Measurements from ENCODE around the gene FAM124A. TPM values are rescaled to one million over a fixed set of nuclear protein-coding genes. Genes with fewer than 3 reads are reported as not detected.

The FAM124A gene
- total RNA-seq, 2 donors from 2014 or later = 49.7 to 56.6 TPM

GRCh38 chr13:51212758-51213157 is 9.4 kb upstream of the FAM124A start:
- no peak overlapping the region for H3K4me3 Mint-ChIP-seq
- Histone ChIP-seq H3K27ac (ENCODE audit: low read depth, low read length) (no peak overlapping the region), H3K4me3 (ENCODE audit: low read length) (no peak overlapping the region), H3K36me3 (ENCODE audit: control insufficient read depth, insufficient read depth, low read length) (no peaks in the 10 kb centered on the region), H3K4me1 (ENCODE audit: control insufficient read depth, insufficient read depth, low read length) (no peaks in the 10 kb centered on the region), H3K9ac (ENCODE audit: extremely low read depth, low read length, poor library complexity, severe bottlenecking) (no peak overlapping the region), H3K27me3 (ENCODE audit: control insufficient read depth, insufficient read depth, low read length, poor library complexity, severe bottlenecking) (no peaks in the 10 kb centered on the region), H3K9me3 (ENCODE audit: control insufficient read depth, low read length) (no peaks in the 10 kb centered on the region)
- DNase-seq = no peak
- H3K27me3 Mint-ChIP-seq (ENCODE audit: insufficient read depth) = peaks cover 20% of the 10 kb centered on the region
- TF ChIP-seq CTCF (conservative IDR thresholded peaks at IDR 0.05) = no peak
- H3K36me3 Mint-ChIP-seq (ENCODE audit: low read depth) = no peaks in the 10 kb centered on the region
- H3K9me3 Mint-ChIP-seq = peaks cover 12% of the 10 kb centered on the region
- H3K27ac Mint-ChIP-seq = no peak overlapping the region
- H3K4me1 Mint-ChIP-seq = peaks cover 12% of the 10 kb centered on the region
- WGBS, 2 experiments (ENCODE audit: insufficient coverage in 1 of 2, insufficient read length in 1 of 2) = 75 to 88% methylated on average over 2 of the region's 2 CpGs

GRCh38 chr13:51213173-51213728 is 8.9 kb upstream of the FAM124A start:
- Histone ChIP-seq H3K4me1 (ENCODE audit: control insufficient read depth, insufficient read depth, low read length) (no peaks in the 10 kb centered on the region), H3K9me3 (ENCODE audit: control insufficient read depth, low read length) (no peaks in the 10 kb centered on the region), H3K27ac (ENCODE audit: low read depth, low read length) (no peak overlapping the region), H3K36me3 (ENCODE audit: control insufficient read depth, insufficient read depth, low read length) (no peaks in the 10 kb centered on the region), H3K4me3 (ENCODE audit: low read length) (no peak overlapping the region), H3K9ac (ENCODE audit: extremely low read depth, low read length, poor library complexity, severe bottlenecking) (no peak overlapping the region), H3K27me3 (ENCODE audit: control insufficient read depth, insufficient read depth, low read length, poor library complexity, severe bottlenecking) (no peaks in the 10 kb centered on the region)
- Mint-ChIP-seq H3K9me3 (peaks cover 13% of the 10 kb centered on the region), H3K27ac (no peak overlapping the region), H3K36me3 (ENCODE audit: low read depth) (no peaks in the 10 kb centered on the region), H3K4me3 (no peak overlapping the region), H3K27me3 (ENCODE audit: insufficient read depth) (peaks cover 20% of the 10 kb centered on the region), H3K4me1 (peaks cover 10% of the 10 kb centered on the region)
- 87 to 90% methylated on average over 2 to 6 of the region's 6 CpGs for WGBS, 2 experiments (ENCODE audit: insufficient coverage in 1 of 2, insufficient read length in 1 of 2)
- no peak for DNase-seq
- no peak for TF ChIP-seq CTCF (conservative IDR thresholded peaks at IDR 0.05)

- H3K4me1 Mint-ChIP-seq = peaks cover 35% of the 10 kb centered on the region
- no peak overlapping the region for H3K27ac ChIP-seq (ENCODE audit: low read depth, low read length)
- peaks cover 13% of the 10 kb centered on the region for H3K9me3 Mint-ChIP-seq
- no peak for TF ChIP-seq CTCF (conservative IDR thresholded peaks at IDR 0.05)
- no peak overlapping the region for H3K4me3 ChIP-seq (ENCODE audit: low read length)
- no peaks in the 10 kb centered on the region for H3K36me3 ChIP-seq (ENCODE audit: control insufficient read depth, insufficient read depth, low read length)
- H3K4me3 Mint-ChIP-seq = no peak overlapping the region
- H3K27me3 Mint-ChIP-seq (ENCODE audit: insufficient read depth) = peaks cover 15% of the 10 kb centered on the region
- H3K9ac ChIP-seq (ENCODE audit: extremely low read depth, low read length, poor library complexity, severe bottlenecking) = no peak overlapping the region
- no peaks in the 10 kb centered on the region for H3K36me3 Mint-ChIP-seq (ENCODE audit: low read depth)
- WGBS, 2 experiments (ENCODE audit: insufficient coverage in 1 of 2, insufficient read length in 1 of 2) = 96% methylated on average over 4 of the region's 4 CpGs; no CpG with 5 or more reads in 1 of the 2 experiments
- no peaks in the 10 kb centered on the region for H3K27me3 ChIP-seq (ENCODE audit: control insufficient read depth, insufficient read depth, low read length, poor library complexity, severe bottlenecking)
- no peak for DNase-seq
- no peaks in the 10 kb centered on the region for H3K9me3 ChIP-seq (ENCODE audit: control insufficient read depth, low read length)
- H3K4me1 ChIP-seq (ENCODE audit: control insufficient read depth, insufficient read depth, low read length) = peaks cover 8% of the 10 kb centered on the region
- no peak overlapping the region for H3K27ac Mint-ChIP-seq
Measured at GRCh38 chr13:51218626-51219025, 3.6 kb upstream of the FAM124A start.

All from endodermal cell (in vitro differentiated cells).